Thyroid gland (tissue), 4 donors: Measurements from ENCODE around the gene YAP1.

Experiments
- CTCF ChIP-seq, 6 experiments: fragments of 200-600 bp in 3 of 6; fragments of 450-650 bp in 3 of 6; sonication (generic) in 3 of 6; IDR thresholded peaks; one replicate each; pipeline ENCODE4 v1.5.1; 2016 to 2019; ENCODE audit warnings: antibody characterized with exemption in 6 of 6, mild to moderate bottlenecking in 2 of 6, inconsistent platforms in 1 of 6, moderate library complexity in 1 of 6
- POLR2A ChIP-seq, 2 donors: fragments of 450-650 bp; IDR thresholded peaks; one replicate each; pipeline ENCODE4 v1.6.1; 2017; ENCODE audit warnings: antibody characterized with exemption in 2 of 2, mild to moderate bottlenecking in 2 of 2, moderate library complexity in 1 of 2

DNA sequence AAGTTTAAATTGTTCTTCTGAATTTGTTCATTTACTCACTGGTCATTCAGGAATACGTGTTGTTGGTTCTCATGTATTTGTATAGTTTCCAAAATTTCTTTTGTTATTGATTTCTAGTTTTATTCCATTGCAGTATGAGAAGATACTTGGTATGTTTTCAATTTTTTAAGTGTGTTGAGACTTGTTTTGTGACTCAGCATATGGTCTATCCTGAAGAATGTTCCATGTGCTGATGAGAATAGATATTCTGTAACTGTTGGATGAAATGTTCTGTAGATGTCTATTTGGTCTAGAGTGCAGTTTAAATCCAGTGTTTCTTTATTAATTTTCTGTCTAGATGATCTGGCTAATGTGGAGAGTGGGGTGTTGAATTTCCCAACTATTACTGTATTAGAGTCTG is 39.5 kb upstream of the YAP1 start:
- TF ChIP-seq CTCF (IDR thresholded peaks at IDR 0.05) (no peak), POLR2A (IDR thresholded peaks at IDR 0.05) (no peak)
